C1 segment of cervical spinal cord (tissue), 14 donors: ENCODE measurements around the gene FMOD.

Experiments
- DNase-seq, 14 donors: peaks; one replicate each; lab custom pipeline; 2025; lab: John Stamatoyannopoulos, UW

FMOD gene

GRCh38 chr1:203351037-203351625, at the start of gene FMOD:
Gene FMOD (minus strand): TSS chr1:203351122. CDS start chr1:203348270, 2,852 bp downstream.
- no peak for DNase-seq

GRCh38 chr1:203396595-203397194, 45.8 kb upstream of the FMOD start:
- DNase-seq, result no peak

- DNase-seq, result no peak
Measured at GRCh38 chr1:203395751-203396150, 44.8 kb upstream of the FMOD start.

GRCh38 chr1:203390298-203390697, 39.4 kb upstream of the FMOD start:
- no peak for DNase-seq

- no peak for DNase-seq
Measured at GRCh38 chr1:203388683-203389082, 37.8 kb upstream of the FMOD start.

- DNase-seq, result no peak
Measured at GRCh38 chr1:203382026-203382425, 31.1 kb upstream of the FMOD start.

GRCh38 chr1:203381151-203381751, 30.3 kb upstream of the FMOD start:
- no peak for DNase-seq

GRCh38 chr1:203380420-203381150, 29.7 kb upstream of the FMOD start:
- no peak for DNase-seq

- DNase-seq, result no peak
Measured at GRCh38 chr1:203379825-203380224, 28.9 kb upstream of the FMOD start.

- peak in 1 of 14 donors; percentile 81 for DNase-seq
Measured at GRCh38 chr1:203378556-203379245, 27.8 kb upstream of the FMOD start.

- no peak for DNase-seq
Measured at GRCh38 chr1:203373991-203374390, 23.1 kb upstream of the FMOD start.

- no peak for DNase-seq
Measured at GRCh38 chr1:203373002-203373401, 22.1 kb upstream of the FMOD start.

- no peak for DNase-seq
Measured at GRCh38 chr1:203371288-203371687, 20.4 kb upstream of the FMOD start.

GRCh38 chr1:203369666-203370065, 18.7 kb upstream of the FMOD start:
- no peak for DNase-seq

GRCh38 chr1:203368624-203369451, 17.9 kb upstream of the FMOD start:
- no peak for DNase-seq

- DNase-seq, result peak in 4 of 14 donors; percentile 14 to 22 (median 17)
Measured at GRCh38 chr1:203367057-203367456, 16.1 kb upstream of the FMOD start.

GRCh38 chr1:203366476-203366875, 15.6 kb upstream of the FMOD start:
- no peak for DNase-seq

- DNase-seq, result no peak
Measured at GRCh38 chr1:203364806-203365205, 13.9 kb upstream of the FMOD start.

- peak in 1 of 14 donors; percentile 10 for DNase-seq
Measured at GRCh38 chr1:203364094-203364801, 13.3 kb upstream of the FMOD start.

- DNase-seq, result no peak
Measured at GRCh38 chr1:203362720-203363025, 11.8 kb upstream of the FMOD start.
